Measurements from ENCODE around the gene TADA2A.
"Not testable (repeated sequence)": the region's sequence is repeated elsewhere in the genome, so short reads cannot be mapped to it uniquely, and the experiment has no call there.

Gene TADA2A

GRCh38 chr17:37494401-37494831 is 87.7 kb downstream of the TADA2A start:
- no peak for DNase-seq

- DNase-seq = peak in 1 of 3 experiments; percentile 15
These were observed 88.3 kb downstream of the TADA2A start for GRCh38 chr17:37494971-37495370.

GRCh38 chr17:37500378-37500777 is 93.7 kb downstream of the TADA2A start:
- no peak for DNase-seq

GRCh38 chr17:37502009-37502936 is 95.6 kb downstream of the TADA2A start:
- DNase-seq = no peak

- DNase-seq = no peak
These were observed 96.5 kb downstream of the TADA2A start for GRCh38 chr17:37503148-37503547.

- no peak for DNase-seq
These were observed 98.6 kb downstream of the TADA2A start for GRCh38 chr17:37505333-37505732.

GRCh38 chr17:37506678-37507077 is 100.0 kb downstream of the TADA2A start:
- DNase-seq = peak in 2 of 3 experiments; percentile 15 to 51

- DNase-seq = peak in 2 of 3 experiments; percentile 15 to 51
These were observed 100.4 kb downstream of the TADA2A start for GRCh38 chr17:37507111-37507510.

- no peak for DNase-seq
These were observed 103.4 kb downstream of the TADA2A start for GRCh38 chr17:37510056-37510455.

- not testable (repeated sequence) for DNase-seq
These were observed 105.0 kb downstream of the TADA2A start for GRCh38 chr17:37511642-37512041.

- no peak for DNase-seq
These were observed 105.9 kb downstream of the TADA2A start for GRCh38 chr17:37512442-37513068.

- DNase-seq = no peak
These were observed 107.0 kb downstream of the TADA2A start for GRCh38 chr17:37513711-37514110.

- peak; percentile 37 to 92 (median 63) for DNase-seq
These were observed 109.5 kb downstream of the TADA2A start for GRCh38 chr17:37516127-37516571.

- DNase-seq = no peak
These were observed 111.2 kb downstream of the TADA2A start for GRCh38 chr17:37517881-37518280.

GRCh38 chr17:37518826-37519225 is 112.1 kb downstream of the TADA2A start:
- DNase-seq = no peak

- no peak for DNase-seq
These were observed 112.7 kb downstream of the TADA2A start for GRCh38 chr17:37519251-37519985.

GRCh38 chr17:37520174-37520573 is 113.5 kb downstream of the TADA2A start:
- DNase-seq = no peak

- no peak for DNase-seq
These were observed 115.1 kb downstream of the TADA2A start for GRCh38 chr17:37521821-37522220.

GRCh38 chr17:37523715-37524219 is 117.1 kb downstream of the TADA2A start:
- DNase-seq = no peak

- peak in 2 of 3 experiments; percentile 21 to 71 for DNase-seq
These were observed 120.7 kb downstream of the TADA2A start for GRCh38 chr17:37527249-37527851.
